HepG2 (cell line): Measurements from ENCODE around the gene WDR35. TPM values are rescaled to one million over a fixed set of nuclear protein-coding genes. Genes with fewer than 3 reads are reported as not detected.

Source experiments
- ATAC-seq: fragments of 200-7000 bp; cut with Tn5 transposase; 3 replicates; pipeline ENCODE4 v1.9.1; 2020; ENCODE audit warnings: mild to moderate bottlenecking, moderate library complexity
- BruUV-seq: library from RNA; stranded (reverse); fragments of 400-500 nt; replicated peaks from 2 replicates; lab custom pipeline; 2021; lab: Mats Ljungman, UMichigan
- CTCF ChIA-PET: fragments of 300-600 bp; formaldehyde crosslinking; extraction: SDS; loops from one replicate; lab custom pipeline; 2021; ENCODE audit warnings: low total read pairs, inconsistent platforms, low intra/inter-chr PET ratio; lab: Yijun Ruan, JAX
- POLR2A ChIA-PET: fragments of 350-600 bp; sonication (Branson Sonifier 250); formaldehyde crosslinking; loops from one replicate; lab custom pipeline; 2020; ENCODE audit warnings: antibody characterized with exemption, inconsistent platforms; lab: Yijun Ruan, JAX
- DNase-seq: peaks from one replicate; pipeline ENCODE4 v3.0.0-alpha.2; 2015; ENCODE audit warnings: low spot score
- FAIRE-seq: peaks from 3 replicates; lab custom pipeline; 2011; peaks lifted over from hg19 to GRCh38; lab: Jason Lieb, UNC
- H2AFZ ChIP-seq: one replicate; pipeline ENCODE4 v1.6.1; 2011; ENCODE audit warnings: low read length, inconsistent platforms
- H3K27ac ChIP-seq: fragments of 300-600 bp; 3 replicates; pipeline ENCODE4 v1.8.0; 2011; ENCODE audit warnings: mixed run types, mild to moderate bottlenecking, mixed read lengths, low read length, inconsistent platforms; ENCODE audit not compliant: insufficient read depth; ENCODE audit errors: extremely low read length
- H3K27me3 ChIP-seq, 2 experiments: fragments of 200-600 bp in 1 of 2; 2 replicates in 1 of 2; 3 replicates in 1 of 2; pipeline versions ENCODE4 v1.6.0 to v1.8.0; 2011; ENCODE audit warnings: low read length in 2 of 2, mild to moderate bottlenecking in 2 of 2, moderate library complexity in 2 of 2, inconsistent platforms in 1 of 2; ENCODE audit not compliant: insufficient read depth in 2 of 2, control insufficient read depth in 1 of 2
- H3K36me3 ChIP-seq, 2 experiments: fragments of 200-600 bp in 1 of 2; replicated peaks in 1 of 2; 2 replicates in 1 of 2; 3 replicates in 1 of 2; pipeline versions ENCODE4 v1.5.1 to v1.8.0; 2011; ENCODE audit warnings: low read length in 2 of 2, inconsistent platforms in 1 of 2; ENCODE audit not compliant: insufficient read depth in 2 of 2, control insufficient read depth in 1 of 2
- H3K4me1 ChIP-seq: 2 replicates; pipeline ENCODE4 v1.5.1; 2012; ENCODE audit warnings: low read length, inconsistent platforms; ENCODE audit not compliant: insufficient read depth
- H3K4me2 ChIP-seq: 2 replicates; pipeline ENCODE4 v1.6.0; 2011; ENCODE audit warnings: low read depth, low read length, inconsistent platforms
- H3K4me3 ChIP-seq, 3 experiments: fragments of 200-600 bp in 1 of 3; sonication (generic), shearing (Covaris generic) in 1 of 3; replicated peaks in 1 of 3; 2 replicates each; pipeline ENCODE4 v1.5.1; 2011 to 2016; ENCODE audit warnings: low read length in 3 of 3, inconsistent platforms in 2 of 3, low read depth in 2 of 3, mild to moderate bottlenecking in 2 of 3, control low read depth in 1 of 3, mixed read lengths in 1 of 3; ENCODE audit not compliant: insufficient read depth in 1 of 3
- H3K79me2 ChIP-seq: one replicate; pipeline ENCODE4 v1.6.1; 2011; ENCODE audit warnings: low read length, inconsistent platforms; ENCODE audit not compliant: insufficient read depth
- H3K9ac ChIP-seq: 2 replicates; pipeline ENCODE4 v1.6.0; 2011; ENCODE audit warnings: mild to moderate bottlenecking, low read depth, low read length, inconsistent platforms; ENCODE audit not compliant: insufficient read depth
- H3K9me3 ChIP-seq: 2 replicates; pipeline ENCODE4 v1.5.1; 2012; ENCODE audit warnings: mild to moderate bottlenecking, low read length
- H4K20me1 ChIP-seq: 2 replicates; pipeline ENCODE4 v1.6.0; 2011; ENCODE audit warnings: inconsistent platforms, mild to moderate bottlenecking, low read length, moderate library complexity; ENCODE audit not compliant: insufficient read depth
- RAD51 ChIP-seq: fragments of 450-650 bp; IDR thresholded peaks from 2 replicates; pipeline ENCODE4 v1.6.1; 2016; ENCODE audit warnings: borderline replicate concordance
- RBFOX2 ChIP-seq: fragments of 200-400 bp; formaldehyde crosslinking; IDR thresholded peaks from 2 replicates; pipeline ENCODE4 v1.6.1; 2017; ENCODE audit warnings: low read depth, mild to moderate bottlenecking, low read length
- USF2 ChIP-seq, 2 experiments: sonication (generic) in 1 of 2; formaldehyde crosslinking in 1 of 2; IDR thresholded peaks; 2 replicates each; pipeline versions ENCODE4 v1.5.1 to v1.6.1; 2011 to 2020; ENCODE audit warnings: borderline replicate concordance in 1 of 2, low read depth in 1 of 2, low read length in 1 of 2, mild to moderate bottlenecking in 1 of 2, missing genetic modification reagents in 1 of 2, moderate library complexity in 1 of 2
- WGBS: methylation state at CpG from one replicate; pipeline ENCODE4 v1.1.6; 2017; ENCODE audit warnings: low lambda C conversion rate; 5-methylcytosine and 5-hydroxymethylcytosine counted together
- in situ Hi-C: cut with HindIII; loops from 2 replicates; pipeline ENCODE4 v1.10.0; 2017; ENCODE audit warnings: low pct_unique_long_range_greater_than_20kb; ENCODE audit not compliant: extremely low pct_ligation_motif_present
- intact Hi-C: fragments of 100-400 bp; cut with micrococcal nuclease; formaldehyde crosslinking; loops from one replicate; pipeline ENCODE4 v1.10.0; 2022; ENCODE audit not compliant: unreplicated experiment
- polyA plus RNA-seq, 8 experiments: library from polyadenylated mRNA; depleted of rRNA in 3 of 8; stranded (reverse) in 7 of 8; unstranded in 1 of 8; fragments of >200 nt; fragmentation: Illumina TruSeq in 4 of 8; extraction: Trizol in 4 of 8; gene quantifications; 2 replicates each; pipeline versions ENCODE4 v1.2.1 to v1.2.3, GENCODE V29; 2011 to 2016; ENCODE audit warnings: low read depth in 4 of 8, missing spikeins in 1 of 8, mixed read lengths in 1 of 8; ENCODE audit not compliant: insufficient read depth in 1 of 8
- total RNA-seq, 5 experiments: library from RNA; depleted of rRNA; stranded (reverse); fragments of >200 nt; fragmentation: Illumina TruSeq; extraction: Trizol; gene quantifications; 2 replicates each; pipeline ENCODE4 v1.2.3, GENCODE V29; 2016; ENCODE audit warnings: low read depth in 1 of 5

Gene WDR35
- total and polyA plus RNA-seq, 2 of the 13 experiments (the other 11 are each of a cell fraction or from before 2014, with no cell fraction given) = 11.1 to 19.6 TPM

GRCh38 chr2:19870792-19871191 lies 119.1 kb downstream of the WDR35 start:
- peaks cover 5 to 22% of the 10 kb centered on the region in 2 experiments; a peak in 3 of 5 replicates for H3K27me3 ChIP-seq
- BruUV-seq = no TSS peak
- intact Hi-C loops = no loop called here
- H3K27ac ChIP-seq = no peak overlapping the region
- no peak overlapping the region for H3K4me3 ChIP-seq
- H2AFZ ChIP-seq = no peak overlapping the region
- ChIA-PET POLR2A (no interaction called here), CTCF (no interaction called here)
- H3K4me1 ChIP-seq = peaks cover 19% of the 10 kb centered on the region; the same call in 1 of the 2 replicates
- ATAC-seq (no peak), DNase-seq (peak; percentile 36), FAIRE-seq (no peak)
- H3K79me2 ChIP-seq = no peaks in the 10 kb centered on the region
- H3K36me3 ChIP-seq = no peaks in the 10 kb centered on the region
- H3K9me3 ChIP-seq = no peaks in the 10 kb centered on the region
- TF ChIP-seq USF2 (IDR thresholded peaks at IDR 0.05; ENCODE audit: low read depth, low read length) = no peak
- TF ChIP-seq USF2 (CRISPR knock-in tag; IDR thresholded peaks at IDR 0.05; ENCODE audit: borderline replicate concordance) = peak; percentile 35; the same call in 1 of the 2 replicates
- no peak for TF ChIP-seq RBFOX2
- peak; percentile 79 for TF ChIP-seq RAD51
- H3K9ac ChIP-seq = no peak overlapping the region
- WGBS = 2% methylated on average over 4 of the region's 4 CpGs
- no peak overlapping the region; the same call in 1 of the 2 replicates for H3K4me2 ChIP-seq
- H4K20me1 ChIP-seq = no peaks in the 10 kb centered on the region
- in situ Hi-C loops = no loop called here
